GM21723 (cell line): Measurements from ENCODE around the gene TANC1.

Experiments used
- ATAC-seq: cut with Tn5 transposase; IDR thresholded peaks from one replicate; pipeline ENCODE4 v1.9.1; 2021; ENCODE audit warnings: mild to moderate bottlenecking, moderate library complexity; ENCODE audit not compliant: unreplicated experiment

Gene TANC1

GRCh38 chr2:159243529-159243928 lies 275.1 kb downstream of the TANC1 start:
- ATAC-seq = no peak

- no peak for ATAC-seq
These were observed 278.0 kb downstream of the TANC1 start for GRCh38 chr2:159246325-159246988.

GRCh38 chr2:159249990-159250715 lies 281.7 kb downstream of the TANC1 start:
- ATAC-seq = peak; percentile 71

- no peak for ATAC-seq
These were observed 283.1 kb downstream of the TANC1 start for GRCh38 chr2:159251296-159252173.

- no peak for ATAC-seq
These were observed 284.5 kb downstream of the TANC1 start for GRCh38 chr2:159252905-159253304.

- ATAC-seq = no peak
These were observed 287.7 kb downstream of the TANC1 start for GRCh38 chr2:159256159-159256558.

- no peak for ATAC-seq
These were observed 293.8 kb downstream of the TANC1 start for GRCh38 chr2:159262226-159262625.

GRCh38 chr2:159262904-159263303 lies 294.5 kb downstream of the TANC1 start:
- ATAC-seq = no peak

- ATAC-seq = no peak
These were observed 296.7 kb downstream of the TANC1 start for GRCh38 chr2:159265171-159265576.

- ATAC-seq = peak; percentile 55
These were observed 298.1 kb downstream of the TANC1 start for GRCh38 chr2:159266554-159266953.

GRCh38 chr2:159267921-159268320 lies 299.5 kb downstream of the TANC1 start:
- no peak for ATAC-seq

- ATAC-seq = no peak
These were observed 302.4 kb downstream of the TANC1 start for GRCh38 chr2:159270744-159271379.

- no peak for ATAC-seq
These were observed 303.7 kb downstream of the TANC1 start for GRCh38 chr2:159272156-159272555.

- ATAC-seq = no peak
These were observed 306.7 kb downstream of the TANC1 start for GRCh38 chr2:159275111-159275510.

- no peak for ATAC-seq
These were observed 311.3 kb downstream of the TANC1 start for GRCh38 chr2:159279700-159280099.

- ATAC-seq = no peak
These were observed 312.6 kb downstream of the TANC1 start for GRCh38 chr2:159281002-159281401.
